NCI-H1092 treated with DMSO at 0.1 percent for 48 hours (cell line): ENCODE data around the gene KIF5A.
A peak's percentile ranks its signal among the peaks of the same experiment; 100 is the strongest.
"Not testable (repeated sequence)": the region's sequence is repeated elsewhere in the genome, so short reads cannot be mapped to it uniquely, and the experiment has no call there.

Experiments used
- DNase-seq: peaks from one replicate; lab custom pipeline; 2025; lab: John Stamatoyannopoulos, UW

Gene KIF5A

DNA sequence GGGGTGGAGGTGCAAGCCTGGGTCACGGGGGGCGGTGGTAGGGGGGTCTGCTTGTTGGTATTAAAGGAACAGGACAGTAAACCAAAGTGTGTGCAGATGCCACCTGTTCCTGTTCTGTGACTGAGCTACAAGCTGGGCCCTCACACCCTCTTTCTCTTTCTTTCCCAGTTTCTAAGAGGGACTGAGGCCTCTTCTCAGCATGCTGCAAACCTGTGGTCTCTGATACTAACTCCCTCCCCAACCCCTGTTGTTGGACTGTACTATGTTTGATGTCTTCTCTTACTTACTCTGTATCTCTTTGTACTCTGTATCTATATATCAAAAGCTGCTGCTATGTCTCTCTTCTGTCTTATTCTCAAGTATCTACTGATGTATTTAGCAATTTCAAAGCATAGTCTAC is 34.2 kb downstream of the KIF5A start:
- no peak for DNase-seq

DNA sequence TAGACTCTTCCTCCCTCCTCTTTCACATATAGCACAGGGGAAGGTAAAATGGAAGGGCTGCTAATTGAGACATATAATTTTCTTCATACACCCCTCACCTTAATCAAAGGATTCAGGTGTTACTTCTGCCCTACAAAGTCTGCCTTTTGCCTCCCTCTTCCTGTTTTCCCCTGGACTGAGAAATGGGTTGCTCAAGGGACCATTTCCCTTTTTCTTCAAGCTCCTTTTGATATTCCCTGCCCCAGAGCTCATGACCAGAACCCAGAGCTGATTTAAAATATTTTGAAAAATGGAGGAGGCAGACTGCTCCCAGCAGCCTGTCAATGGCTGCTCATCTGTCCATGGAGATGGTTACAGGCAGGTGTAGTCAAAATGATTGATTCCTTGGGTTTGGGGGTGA is 34.8 kb downstream of the KIF5A start:
- no peak for DNase-seq

DNA sequence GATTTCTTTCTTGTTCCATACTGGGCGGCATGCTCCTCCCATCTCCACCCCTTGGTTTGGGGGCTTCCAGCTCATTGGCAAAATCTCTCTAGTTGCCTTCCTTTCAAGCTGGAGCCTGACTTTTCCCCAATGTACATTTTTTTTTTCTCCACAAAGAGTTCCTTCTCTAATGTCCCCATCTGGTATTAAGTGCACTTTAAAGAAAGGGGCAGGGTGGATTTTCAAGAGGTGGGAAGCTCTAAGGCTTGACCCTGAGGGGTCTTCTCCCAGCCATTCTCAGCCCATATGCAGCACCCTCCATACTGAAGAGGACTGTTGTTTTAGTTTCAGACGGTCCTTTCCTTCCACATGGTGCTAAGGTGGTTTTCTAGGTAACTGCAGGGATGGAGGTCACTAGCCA is 35.3 kb downstream of the KIF5A start:
- DNase-seq, result no peak

DNA sequence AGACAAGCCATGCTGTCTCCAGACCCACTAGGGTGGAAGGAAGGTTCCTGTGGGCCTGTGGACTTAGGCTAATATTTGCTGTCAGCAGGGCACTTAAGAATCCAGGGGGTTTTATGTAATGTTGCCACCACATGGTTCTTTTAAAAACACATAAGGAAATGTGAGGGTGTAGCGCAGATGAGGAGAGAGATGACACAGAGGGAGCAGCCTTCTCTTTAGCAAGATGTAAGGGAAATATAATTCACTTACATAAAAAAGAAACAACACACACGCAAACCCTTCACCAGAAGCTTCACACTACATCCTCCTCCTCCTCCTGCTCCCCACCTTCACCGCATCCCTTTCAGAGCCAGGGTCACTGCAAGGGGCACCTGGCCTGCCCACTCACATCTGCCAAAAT is 36.3 kb downstream of the KIF5A start:
- DNase-seq, result no peak

DNA sequence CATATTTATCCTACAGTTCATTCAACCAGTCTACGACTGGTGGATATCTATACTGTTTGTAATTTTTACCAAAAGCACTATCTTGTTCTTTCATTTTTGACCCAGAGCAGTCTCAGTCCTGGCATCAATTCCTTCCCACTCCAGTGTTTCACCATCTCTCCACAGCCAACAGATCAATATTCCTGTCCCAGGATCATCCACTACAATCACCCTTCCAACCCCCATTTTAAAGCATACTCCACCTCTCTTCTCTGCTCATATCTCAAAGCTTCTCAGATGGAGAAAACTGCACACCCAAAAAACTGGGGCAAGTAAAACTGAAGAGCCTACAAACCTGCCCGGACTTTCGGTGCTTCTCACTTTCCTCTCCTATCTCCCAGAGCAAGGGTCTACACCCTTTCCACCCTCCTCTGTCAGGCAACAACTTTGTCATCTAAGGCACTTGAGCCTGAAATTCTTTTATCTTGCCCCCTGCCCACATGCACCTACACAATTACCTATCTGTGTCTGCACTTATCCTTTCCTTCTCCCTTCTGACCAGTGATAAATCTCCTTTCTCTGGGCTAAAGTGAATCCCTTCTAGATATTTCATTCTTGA is 37.1 kb downstream of the KIF5A start:
- DNase-seq, result no peak

DNA sequence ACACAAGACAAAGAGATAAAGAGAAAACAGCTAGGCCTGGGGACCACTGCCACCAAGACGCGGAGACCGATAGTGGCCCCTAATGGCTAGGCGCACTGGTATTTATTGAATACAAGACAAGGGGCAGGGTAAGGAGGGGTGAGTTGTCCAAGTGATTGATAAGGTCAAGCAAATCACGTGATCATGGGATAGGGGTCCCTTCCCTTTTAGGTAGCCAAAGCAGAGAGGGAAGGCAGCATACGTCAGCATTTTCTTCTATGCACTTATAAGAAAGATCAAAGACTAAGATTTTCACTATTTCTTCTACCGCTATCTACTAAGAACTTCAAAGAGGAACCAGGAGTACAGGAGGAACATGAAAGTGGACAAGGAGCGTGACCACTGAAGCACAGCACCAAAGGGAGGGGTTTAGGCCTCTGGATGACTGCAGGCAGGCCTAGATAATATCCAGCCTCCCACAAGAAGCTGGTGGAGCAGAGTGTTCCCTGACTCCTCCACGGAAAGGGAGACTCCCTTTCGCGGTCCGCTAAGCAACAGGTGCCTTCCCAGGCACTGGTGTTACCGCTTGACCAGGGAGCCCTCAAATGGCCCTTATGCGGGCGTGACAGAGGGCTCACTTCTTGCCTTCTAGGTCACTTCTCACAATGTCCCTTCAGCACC is 39.2 kb downstream of the KIF5A start:
- not testable (repeated sequence) for DNase-seq

DNA sequence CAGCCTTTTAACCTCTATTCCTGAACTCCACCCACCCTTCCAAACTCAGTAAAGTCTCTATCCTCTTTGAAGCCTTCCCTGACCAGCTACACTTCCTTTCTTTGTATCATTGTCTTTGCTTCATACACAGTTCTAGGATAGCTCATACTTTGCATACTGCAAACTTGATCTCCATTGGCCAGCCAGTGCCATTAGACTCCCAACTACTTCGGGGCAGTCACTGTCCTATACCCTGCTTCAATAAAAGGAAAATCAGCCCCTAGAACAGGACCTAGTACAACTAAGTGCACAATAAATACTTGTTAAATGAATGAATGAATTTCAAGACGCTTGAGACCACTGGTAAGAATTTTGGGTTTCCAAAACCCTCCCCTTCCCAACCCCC is 40.6 kb downstream of the KIF5A start:
- no peak for DNase-seq

DNA sequence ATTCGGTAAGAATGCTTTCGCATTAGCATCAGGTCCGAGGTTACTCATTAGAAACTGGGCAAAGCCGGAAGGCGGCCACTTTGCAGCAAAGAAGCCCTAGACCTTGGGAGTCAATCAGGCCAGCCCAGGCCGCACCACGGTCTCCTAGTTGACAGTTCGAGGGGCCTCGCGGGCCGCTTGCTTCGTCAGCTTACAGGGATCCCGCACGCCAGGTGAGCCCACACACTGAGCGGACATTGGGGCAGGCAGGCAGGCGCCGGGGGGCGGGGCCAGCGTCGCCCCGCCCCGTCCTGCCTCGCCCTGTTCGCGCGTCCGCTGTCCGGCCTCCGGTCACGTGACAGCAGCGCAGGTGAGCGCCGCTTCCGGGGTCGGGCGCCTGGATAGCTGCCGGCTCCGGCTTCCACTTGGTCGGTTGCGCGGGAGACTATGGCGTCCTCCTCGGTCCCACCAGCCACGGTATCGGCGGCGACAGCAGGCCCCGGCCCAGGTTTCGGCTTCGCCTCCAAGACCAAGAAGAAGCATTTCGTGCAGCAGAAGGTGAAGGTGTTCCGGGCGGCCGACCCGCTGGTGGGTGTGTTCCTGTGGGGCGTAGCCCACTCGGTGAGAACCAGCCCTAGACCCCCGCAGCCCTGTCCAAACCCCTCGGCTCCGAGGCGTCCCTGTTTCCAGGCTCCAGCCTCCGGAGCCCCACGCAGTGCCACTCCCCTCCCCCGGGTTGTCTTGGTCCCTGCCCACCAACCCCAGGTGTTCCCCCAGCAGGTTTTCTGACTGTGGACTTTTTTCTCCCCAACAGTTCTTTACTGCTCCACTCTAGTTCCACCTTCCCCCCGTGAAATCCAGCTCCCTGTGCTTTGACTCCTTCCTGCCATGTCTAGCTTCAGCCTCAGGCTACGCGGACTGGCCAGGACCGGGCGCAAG is 41.3 kb downstream of the KIF5A start, which contains the start of gene PIP4K2C:
PIP4K2C (plus strand) TSS at position 329 of the 918 bp plus-strand sequence; CDS start at position 427, 98 bp downstream.
- peak; percentile 58 for DNase-seq

DNA sequence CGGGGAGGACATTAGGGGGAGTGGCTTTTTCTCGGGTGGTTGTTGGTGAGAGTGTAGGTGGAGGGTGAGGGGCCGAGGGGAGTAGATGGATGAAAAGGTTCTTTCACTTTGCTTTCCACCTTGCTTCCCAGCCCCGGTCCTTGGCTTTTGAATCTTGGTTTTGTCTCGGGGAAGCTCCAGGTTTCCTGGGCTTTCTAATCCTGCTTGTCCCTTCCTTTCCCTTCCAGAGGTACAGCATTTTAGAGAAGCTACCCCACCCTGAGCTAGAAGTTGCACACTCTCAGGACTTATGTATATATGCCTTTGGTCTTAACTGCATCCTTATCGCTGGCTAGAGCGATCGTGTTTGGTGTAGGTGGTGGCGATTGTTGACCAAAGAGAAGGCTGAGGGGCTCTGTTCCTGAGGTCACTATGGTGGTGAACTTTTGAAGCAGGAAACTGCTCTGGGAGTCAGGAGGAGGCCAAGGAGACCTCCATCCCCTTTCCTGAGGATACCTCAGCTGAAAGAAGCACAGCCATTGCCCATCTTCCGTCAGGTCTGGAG is 42.0 kb downstream of the KIF5A start:
- DNase-seq, result no peak

DNA sequence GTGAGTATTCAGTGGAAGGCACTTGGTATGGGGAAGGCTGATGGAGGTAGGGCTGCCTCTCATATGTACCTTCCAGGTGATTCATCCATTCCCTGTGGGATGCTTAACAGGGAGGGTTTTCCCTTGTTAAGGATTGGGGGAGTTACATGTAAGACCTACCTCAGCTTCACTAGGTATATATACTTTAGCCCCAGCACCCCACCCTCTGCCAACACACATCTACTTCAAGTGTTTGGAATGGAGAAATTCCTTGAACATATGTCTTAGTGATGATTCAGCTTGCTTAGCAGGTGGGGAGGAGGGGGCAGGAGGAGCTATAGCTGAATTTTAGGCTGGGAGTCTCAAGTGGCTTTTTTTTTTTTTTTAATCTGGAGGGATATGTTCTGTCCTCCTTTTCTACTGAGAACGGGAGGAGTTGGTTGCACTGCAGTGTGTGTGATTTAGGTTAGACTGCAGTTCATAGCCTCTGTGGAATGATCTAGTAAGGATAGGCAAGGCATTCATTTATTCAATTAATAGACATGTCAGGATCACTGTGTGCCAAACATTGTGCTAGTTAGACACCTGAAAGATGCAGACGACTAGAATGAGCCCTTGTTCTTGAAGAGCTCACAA is 42.8 kb downstream of the KIF5A start:
- DNase-seq, result no peak

DNA sequence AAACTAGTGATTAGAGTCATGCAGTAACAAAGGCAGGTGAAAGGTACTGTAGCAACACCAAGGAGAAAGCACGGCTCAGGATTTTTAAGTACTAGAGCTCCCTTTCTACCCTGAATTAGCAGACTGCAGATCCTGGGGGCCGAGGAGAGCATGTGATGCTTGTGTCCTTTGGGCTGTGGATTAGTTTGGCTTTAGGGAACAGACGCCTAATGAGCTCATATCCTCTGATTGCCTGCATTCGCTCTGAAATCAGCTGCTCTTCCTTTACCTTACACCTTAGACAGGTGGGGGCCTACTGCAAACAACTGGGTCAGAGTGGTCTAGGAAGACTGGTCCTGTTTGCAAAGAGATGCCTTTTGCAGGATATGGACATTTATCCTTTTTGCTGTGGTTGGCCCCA is 43.3 kb downstream of the KIF5A start:
- DNase-seq, result no peak

DNA sequence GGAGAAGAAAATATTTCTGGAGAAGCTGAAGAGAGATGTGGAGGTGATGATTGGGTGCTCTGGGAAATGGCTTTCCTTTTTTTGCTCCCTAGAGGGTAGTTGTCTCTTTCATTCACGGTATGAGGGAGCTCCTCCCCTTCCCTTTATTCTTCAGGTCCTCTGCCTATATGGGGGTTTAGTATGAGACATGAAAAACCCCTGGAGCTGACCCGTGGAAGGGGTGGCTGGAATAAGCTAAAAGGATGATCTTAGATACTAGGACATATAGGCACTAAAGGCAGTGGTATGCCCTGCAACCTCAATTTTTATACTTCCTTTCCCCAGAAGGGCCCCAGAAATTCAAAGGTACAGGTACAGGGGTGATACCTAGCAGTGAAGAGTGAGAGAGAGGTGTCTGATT is 50.6 kb downstream of the KIF5A start:
- DNase-seq, result no peak

DNA sequence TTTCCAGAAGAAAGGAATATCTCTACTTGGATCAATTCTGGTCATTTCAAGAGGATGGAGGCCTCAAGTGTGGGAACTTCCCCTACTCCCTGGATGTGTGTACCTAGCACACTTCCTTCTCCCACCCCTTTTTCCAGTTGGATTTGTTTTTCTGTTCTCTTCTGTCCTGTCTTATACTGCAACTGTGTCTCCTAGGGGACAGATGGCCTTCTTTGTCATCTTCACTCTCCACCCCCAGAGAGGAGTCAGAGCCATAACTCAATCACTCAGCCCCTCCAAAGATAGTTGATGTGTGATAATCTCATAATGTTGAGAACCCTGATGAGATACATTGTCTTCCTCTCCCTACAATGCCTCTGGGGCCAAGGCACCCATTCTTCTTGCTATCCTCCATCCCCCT is 52.7 kb downstream of the KIF5A start:
- DNase-seq, result no peak

DNA sequence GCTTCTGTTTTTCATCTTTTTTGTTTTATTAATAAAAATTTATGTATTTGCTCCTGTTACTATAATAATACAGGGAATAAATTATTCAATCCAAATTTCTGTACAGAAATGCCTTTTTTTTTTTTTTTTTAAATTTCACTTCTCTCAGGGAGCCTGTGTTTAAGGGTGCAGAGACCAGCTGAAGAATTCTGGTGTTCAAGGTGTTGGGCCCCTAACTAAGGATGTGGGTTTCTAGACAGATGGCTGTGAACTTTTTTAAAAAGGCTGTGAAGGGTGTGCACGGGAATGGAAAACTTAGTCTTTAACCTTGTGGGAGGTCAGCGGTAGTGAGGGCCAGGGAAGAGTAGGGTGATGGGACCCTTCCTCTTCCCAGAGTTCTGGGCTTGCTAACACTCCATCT is 53.5 kb downstream of the KIF5A start:
- DNase-seq, result no peak

DNA sequence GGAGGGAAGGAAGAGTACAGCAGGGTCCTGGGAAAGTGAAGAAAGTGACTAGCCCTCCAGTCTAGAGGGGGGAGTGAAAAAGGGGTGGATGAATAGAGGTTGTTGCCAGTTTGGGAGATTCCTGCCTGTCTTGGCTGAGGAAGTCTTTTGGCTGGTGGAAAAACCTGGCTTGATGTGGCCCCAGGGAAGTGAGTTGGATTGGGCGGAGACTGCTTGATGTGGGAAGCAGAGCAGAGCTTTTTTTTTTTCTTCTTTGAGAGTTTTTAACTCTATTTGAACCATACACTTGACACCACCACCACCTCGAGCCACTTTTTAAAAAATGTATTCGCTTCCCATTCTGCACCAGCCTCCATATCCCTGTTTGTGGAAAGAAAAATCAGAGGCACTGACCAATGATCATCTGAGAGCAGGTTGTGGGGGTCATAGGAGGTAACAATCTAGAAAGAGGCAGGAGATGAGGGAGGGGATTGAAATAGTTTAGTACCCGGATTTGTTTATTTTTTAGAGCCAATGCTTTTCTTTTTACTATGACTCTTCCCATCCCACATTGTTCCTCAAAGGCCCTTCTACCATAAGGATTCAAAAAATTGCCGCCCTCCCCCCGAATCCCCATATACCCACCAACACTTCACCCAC is 54.1 kb downstream of the KIF5A start:
- DNase-seq, result no peak

DNA sequence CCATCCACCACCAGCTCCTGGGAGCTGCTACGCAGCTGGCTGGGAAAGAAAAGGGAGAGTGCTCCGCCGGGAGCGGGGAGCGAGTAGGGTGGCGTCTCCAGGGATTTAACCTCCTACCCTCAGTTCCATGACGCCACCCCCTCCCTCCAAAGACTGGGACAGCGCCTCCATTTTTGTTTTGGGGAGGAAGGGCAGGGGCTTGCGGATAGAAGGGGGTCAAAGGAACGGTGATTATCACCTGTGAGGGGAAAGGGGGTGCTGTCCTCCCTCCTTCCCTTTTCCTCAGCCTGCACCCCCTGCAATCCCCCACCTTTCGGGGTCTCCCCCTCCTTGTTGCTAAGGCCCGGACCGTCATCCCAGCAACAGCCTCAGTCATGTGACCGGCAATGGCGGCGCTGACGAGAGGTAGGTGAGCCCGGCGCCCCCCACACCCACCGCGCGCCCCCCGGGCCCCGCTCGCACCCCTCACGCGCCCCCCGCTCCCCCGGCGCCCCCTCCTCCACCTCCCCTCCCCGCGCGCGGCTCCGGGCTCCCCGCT is 54.7 kb downstream of the KIF5A start, which contains the start of gene DTX3:
DTX3 (plus strand) TSS at position 371 of the 538 bp plus-strand sequence. CDS start 1,694 bp downstream, outside the sequence.
- DNase-seq, result peak; percentile 36

DNA sequence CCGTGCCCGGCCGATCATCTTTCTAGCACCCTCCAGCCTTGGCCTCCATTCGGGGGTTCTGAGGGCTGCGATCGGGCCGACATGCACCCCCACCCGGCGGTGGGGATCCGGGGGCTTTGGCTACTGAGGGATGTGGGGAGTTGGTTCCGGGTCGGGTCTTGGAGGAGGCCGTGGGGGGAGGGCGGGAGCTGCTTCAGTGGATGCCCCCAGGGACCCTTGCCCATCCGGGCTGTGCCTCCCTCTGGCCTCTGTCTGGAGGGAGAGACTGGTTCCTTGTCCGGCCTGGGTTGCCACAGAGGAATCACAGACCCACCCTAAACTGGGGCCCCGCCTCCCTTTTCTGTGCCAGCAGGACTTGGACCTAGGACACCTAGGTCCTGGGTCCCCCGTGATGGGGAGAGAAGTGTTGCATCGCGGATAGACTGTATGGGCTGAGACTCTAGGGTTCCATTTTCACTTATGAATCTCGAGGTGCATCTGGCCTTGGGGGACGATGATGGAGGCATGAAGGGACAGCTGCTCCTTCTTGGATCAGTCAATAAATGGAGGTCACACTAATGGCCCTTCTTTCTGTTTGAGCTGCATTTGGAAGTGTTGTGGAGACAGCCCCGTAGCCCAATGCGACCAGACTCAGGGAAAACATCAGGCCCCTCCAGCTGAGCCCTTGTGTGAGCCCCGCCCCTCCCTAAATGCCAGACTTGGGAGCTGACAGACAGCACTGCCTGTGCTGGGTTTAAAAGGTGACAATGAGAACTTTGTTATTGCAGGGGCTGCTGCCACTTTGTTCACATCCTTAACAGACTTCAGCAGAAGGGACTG is 55.4 kb downstream of the KIF5A start:
- DNase-seq, result no peak

DNA sequence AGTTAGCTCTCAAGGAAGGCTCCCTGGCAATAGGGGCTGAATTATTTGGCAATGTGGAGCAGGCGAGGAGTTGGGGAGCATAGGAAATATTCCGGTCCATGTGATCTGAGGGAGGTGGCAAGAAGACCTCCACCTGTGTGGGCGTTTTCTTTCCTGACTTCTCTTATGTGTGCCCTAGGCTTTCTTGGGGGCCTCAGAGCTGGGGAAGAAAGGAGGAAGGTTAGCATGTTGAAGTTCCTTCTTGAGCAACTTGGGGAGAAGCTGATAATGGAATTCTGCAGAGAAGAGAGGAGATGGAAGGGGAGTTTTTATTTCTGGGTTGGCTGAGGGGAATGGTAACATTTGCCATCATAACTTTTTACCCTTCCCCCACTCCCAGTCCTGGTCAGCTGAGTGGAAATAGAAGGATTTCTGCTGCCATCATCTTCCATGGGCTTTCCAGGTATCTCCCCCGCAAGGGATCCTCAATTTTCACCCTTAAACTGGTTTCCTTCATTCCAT is 56.0 kb downstream of the KIF5A start:
- DNase-seq, result no peak

DNA sequence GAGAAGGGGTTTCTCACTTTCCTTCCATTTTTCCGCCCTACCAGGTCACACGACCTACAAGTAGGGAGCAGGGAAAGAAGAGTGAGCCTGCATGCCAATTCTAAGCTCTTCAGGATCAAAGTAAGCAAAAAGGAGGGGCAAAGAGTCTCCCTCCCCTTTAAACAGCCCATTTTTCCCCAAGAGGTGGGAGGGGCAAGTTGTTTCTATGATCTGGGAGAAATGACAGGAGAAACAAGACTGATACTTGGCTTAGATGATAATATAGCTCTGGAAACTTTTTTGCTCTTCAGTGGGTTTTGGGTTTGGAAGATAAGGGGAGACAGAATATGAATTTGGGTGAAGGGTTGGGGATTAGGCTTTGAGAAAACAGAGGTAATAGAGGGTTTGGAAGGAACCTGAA is 56.6 kb downstream of the KIF5A start:
- no peak for DNase-seq

DNA sequence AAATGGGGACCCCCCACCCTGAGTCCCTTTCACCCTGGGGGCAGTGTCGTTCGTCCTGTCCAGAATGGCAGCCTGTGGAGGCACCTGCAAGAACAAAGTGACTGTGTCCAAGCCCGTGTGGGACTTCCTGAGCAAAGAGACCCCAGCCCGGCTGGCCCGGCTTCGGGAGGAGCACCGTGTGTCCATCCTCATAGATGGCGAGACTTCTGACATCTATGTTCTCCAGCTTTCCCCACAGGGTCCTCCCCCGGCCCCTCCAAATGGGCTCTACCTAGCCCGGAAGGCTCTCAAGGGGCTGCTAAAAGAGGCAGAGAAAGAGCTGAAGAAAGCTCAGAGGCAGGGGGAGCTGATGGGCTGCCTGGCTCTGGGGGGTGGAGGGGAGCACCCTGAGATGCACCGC is 57.0 kb downstream of the KIF5A start:
- DNase-seq, result no peak
